Activated gamma-delta T cell treated with anti-CD3 and anti-CD28 coated beads, Interleukin-2, amount 50 U/mL, for 16 hours (primary cell): ENCODE results near the gene EML5.
"Not testable (repeated sequence)": the region's sequence is repeated elsewhere in the genome, so short reads cannot be mapped to it uniquely, and the experiment has no call there.

Experiments used
- DNase-seq: peaks from one replicate; pipeline ENCODE4 v3.0.0-alpha.2; 2020; ENCODE audit warnings: low read depth

The EML5 gene

DNA sequence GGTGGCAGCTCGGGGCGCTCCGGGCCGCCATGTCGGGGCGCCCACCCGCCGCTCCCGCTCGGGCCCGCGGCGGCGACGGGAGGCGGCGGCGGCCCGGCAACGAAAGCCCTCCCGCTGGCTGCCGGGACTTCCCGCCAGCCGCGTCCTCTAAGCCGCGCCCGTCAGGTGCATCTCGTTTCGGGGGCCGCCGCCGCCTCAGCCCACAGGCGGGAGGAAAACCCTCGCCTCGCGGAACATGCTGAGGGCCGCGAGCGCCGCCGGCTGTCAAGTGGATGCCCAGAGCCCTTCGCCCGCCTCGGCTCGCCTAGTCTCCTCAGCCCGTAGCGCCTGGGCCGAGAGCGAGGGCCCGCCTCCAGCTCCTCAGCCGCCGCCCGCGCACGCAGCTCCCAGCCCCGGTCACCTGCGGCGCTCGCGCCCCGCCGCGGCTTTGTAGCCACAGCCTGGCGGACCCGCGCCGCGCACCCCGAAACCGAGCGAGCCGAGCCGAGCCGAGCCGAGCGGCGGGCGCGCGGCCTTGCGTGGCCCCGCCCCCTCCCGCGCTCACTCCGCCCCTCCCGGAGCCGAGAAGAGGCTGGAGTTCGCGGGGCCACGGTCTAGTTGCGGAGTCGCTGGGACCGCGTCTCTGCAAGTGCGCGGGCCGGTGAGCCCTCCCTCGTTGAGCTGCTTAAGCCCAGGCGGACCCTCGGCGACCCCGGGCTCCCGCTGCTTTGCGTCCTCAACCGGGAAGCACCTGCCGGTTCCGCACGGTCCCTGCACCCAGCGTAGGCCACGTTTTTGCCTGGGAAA, at the start of gene EML5:
TSS of gene EML5 (minus strand) at position 481 of the 786 bp plus-strand sequence. CDS start at position 31, 450 bp downstream.
- peak; percentile 60 for DNase-seq

DNA sequence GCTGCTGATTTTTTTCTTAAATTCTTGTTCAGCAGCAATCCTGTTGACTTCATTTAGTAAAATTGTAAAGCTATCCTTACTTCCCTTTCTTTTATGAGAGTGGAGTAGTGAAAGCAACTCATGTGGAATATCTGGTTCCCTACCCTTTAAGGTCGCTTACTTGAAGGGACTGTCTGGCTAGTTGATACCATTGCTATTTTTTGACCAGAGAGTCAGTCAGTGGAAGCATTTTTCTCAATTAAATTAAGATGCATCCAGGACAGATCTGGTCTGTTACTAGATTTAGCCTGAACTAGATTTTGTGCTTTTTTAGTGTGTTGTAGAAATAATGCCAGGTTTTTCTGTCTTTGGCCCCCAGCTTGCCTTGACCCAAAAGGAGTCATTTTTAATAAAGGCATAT, 49.7 kb upstream of the EML5 start:
- DNase-seq = no peak

DNA sequence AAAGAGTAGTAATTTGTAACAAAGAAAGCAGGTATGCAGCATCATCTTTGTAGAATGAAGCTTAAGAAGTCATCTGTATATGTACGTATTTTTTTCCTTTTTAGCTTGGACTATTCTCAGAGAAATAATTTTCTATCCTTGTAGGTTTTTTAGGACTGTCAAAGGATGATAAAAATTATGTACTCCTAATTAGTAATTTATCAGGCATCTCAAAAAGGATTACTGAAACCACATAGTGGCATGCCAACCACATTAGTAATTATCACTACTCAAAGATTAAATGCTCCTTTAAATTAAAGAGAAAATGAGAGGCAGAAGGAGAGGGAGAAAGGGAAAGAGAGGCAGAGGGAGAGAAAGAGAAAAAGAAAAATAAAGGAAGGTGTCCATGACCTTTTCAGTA, 49.0 kb upstream of the EML5 start:
- no peak for DNase-seq

DNA sequence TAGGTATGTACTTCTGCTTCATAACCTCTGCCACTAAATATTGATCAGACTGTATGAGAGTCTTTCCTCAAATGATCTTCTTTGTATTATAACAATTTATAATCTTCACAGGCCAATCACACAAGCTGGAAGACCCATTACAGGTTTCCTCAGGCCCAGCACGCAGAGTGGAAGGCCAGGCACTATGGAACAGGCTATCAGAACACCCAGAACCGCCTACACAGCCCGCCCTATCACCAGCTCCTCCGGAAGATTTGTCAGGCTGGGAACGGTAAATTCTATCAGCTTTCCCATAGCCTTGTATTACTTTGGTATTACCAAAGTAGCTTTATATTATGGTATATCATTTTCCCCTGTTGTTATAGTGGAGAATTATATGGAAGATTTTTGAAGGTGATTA, 48.2 kb upstream of the EML5 start:
- DNase-seq = no peak

DNA sequence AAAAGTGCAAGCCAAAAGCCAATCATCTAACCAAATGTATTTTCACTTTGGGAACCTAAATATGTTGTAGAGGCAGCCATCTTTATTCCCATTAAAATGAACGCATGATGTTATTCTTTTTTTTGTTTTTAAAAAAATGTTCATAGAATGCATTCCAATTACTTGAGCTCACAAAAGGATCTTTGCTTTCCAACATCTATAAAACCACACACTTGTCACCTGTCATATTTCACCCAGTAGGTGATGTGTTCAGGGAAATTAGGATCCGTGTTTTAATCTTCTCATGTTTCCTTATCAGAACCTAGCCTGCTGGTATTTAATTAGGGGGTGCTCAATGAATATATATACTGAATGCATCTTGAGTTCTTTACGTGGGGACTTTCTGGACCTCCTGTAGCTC, 45.3 kb upstream of the EML5 start:
- no peak for DNase-seq

DNA sequence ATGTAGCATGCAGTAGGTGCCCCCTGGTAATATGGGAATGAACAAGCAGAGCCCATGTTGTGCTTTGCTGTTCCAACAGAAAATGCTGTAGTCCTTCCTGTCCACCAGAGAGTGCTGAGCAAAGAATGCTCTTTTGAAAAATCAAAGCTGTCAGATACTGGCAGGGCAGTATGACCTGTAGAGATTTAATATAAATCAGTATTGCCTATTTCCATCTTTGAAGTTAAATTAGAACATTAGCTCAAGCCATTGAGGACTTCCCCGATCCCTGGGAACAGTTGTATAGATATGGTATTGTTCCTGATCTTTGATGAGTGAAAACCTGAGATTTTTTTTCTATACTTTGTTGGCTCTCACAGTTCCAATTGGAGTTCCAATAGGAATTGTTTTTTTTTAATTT, 44.7 kb upstream of the EML5 start:
- DNase-seq = no peak

DNA sequence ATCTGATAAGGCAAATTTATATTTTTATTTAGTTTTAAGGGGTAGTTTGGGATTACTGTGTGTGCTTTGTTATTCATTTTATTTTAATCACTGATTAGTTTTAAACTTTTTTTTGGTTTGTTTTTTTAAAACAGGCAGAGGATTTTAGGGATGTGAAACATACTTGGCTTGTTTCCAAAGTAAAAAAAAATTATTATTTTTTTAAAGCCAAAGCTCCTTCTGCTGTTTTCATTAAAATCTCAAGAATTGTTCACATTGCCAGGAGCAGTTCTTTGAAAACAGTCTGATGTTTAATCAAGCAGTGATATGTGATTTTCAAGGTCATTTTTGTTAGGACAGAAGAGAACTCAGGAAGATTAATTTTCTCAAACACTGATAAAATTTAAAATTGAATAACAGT, 42.9 kb upstream of the EML5 start:
- no peak for DNase-seq

DNA sequence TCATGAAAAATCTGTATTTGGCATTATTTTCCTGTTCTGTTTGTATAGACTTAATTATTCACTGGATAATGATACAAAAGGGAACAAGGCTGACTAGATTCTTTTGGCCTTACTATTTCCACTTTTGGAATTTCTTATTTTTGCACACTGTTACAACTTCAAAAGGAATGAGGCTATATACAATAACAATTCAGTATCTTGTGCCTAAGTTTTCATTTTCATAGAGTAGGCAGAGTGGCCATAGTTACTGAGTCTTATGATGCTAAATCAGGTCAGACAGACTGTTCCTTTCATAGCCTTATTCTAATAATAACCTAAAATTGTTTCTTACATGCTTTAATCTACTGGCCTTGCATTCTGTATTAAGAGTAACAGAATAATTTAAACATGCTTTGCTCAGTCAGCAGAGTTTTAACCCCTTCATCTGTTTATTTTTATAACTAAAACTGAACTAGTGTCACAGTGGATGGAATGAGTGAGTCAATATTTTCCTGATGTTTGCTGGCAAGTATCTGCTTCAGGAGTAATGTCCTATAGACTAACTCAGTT, 42.2 kb upstream of the EML5 start:
- DNase-seq = no peak

DNA sequence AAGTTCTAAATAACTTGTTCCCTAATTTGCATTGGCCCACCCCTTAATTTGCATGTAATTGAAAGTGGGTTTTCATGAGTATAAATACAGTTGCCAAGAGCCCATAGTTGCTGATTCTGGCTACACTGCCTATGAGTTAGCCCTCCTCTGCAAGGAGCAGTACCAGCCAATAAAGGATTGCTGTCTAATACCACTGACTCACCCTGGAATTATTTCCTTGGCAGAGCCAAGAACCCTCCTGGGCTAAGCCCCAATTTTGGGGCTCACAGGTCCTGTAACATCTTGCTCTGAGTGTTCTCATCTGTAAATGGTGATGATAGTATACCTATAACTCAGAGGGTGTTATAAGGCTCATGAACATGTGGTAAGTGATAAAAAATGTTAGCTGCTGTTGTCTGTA, 38.5 kb upstream of the EML5 start:
- no peak for DNase-seq

DNA sequence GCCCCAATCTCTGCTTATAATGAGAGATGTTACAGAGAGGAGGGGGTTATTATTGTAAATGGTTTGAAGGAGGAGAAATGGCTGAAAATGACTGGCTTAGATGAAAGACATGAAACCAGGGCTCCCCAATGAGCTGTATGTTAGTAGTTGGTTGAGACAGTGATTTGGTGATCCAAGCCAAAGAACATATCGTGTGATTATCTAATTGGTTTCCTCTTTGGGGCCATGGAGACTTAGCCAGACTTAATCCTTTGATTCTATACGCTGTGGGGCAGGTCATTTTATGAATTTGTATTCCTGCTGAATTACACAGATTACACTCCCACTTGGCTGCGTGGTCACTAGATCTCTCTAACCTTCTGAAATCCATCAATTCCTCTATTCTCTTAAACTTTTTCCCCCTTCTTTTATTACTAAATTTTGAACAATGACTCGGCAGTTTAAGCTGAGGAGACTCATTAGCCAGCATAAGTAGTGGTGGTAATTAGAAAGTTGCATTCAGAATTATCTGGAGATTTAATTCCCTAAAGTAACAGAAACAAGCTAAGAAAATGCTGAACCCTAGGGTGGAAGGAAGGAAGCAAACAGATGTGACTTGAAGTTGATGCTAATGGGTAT, 37.0 kb upstream of the EML5 start:
- no peak for DNase-seq

DNA sequence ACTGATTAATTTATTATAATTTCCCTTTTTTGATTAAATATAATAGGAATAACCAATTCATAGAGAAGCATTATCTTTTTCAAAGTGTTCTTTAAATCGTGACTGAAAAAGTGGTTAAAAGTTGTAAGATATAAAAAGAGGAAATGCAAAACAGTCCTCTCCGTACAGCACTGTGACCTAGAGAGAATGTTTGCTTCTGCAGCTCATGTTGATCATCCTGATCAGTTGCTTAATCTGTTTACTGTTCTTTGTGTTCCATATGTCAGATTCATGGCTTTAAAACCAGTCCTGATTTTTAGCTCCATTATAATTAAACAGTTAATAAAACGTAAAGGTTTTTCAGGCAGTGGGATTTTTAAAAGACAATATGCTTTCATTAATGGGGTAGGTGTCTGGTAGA, 36.4 kb upstream of the EML5 start:
- DNase-seq = no peak

DNA sequence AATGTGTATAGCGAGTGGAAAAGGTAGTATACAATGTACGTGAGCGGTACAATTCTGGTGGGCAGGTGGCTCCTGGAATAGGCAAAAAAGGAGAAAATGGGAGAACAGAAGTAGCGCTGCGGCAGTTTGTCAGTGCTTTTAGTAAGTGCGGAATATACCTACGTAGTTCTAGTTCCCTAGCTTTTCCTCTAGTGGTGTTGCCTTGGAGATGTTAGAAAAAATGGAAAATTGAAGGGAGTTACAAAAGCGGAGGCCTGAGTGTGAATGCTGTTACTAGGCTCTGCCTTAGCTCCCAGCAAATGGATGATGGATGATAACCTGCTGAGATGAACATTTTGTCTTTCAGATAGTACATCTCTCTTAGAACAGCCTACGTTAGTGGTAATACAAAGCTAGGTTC, 32.8 kb upstream of the EML5 start:
- DNase-seq = no peak

DNA sequence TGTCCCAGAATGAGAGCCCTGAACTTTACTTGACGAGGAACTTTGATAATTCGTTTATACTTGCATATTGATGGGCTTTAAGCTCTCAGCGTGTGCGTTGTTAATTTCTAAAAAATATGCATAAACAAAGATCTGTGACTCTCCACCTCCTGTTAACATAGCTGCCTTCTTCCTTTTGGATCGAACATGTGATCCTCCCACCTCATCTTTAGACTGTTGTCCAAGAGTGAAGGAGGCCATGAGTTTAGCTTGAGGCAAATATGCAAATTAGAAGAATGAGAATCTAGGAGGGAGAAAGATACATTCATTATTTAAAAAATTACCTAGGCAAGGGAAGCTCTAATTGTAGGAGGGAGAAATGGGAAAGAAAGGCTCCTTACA, 32.3 kb upstream of the EML5 start:
- DNase-seq = no peak

DNA sequence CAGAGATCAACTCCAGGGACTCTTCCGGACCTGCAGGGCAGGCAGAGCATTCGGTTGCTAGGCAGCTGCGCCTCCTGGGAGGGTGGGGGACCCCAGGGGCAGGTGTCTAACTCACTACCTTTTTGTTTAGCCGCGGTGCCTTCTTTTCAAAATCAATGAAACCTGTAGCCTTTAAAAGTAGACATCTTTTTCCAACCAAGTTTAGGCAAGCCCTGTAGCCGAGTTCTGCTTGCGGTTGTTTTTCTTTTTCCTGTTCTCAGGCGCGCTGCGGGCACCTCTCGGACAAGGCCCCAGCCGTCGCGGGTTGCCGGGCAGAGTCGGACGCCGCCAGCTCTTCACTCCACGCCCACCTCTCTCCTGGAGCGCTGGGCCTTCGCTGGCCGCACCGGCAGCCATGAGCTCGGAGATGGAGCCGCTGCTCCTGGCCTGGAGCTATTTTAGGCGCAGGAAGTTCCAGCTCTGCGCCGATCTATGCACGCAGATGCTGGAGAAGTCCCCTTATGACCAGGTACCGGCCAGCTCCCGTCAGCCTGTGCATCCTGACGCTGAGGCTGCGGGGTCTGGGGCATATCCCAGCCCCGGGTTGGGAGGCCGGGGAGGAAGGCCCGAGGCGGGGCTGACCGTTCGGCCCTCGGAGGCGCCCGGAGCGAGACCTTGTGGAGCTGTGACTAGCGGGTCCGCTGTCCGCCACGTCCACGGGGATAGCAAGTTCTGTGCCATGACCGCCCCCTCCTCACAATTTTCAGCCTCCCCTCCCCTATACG, 31.7 kb upstream of the EML5 start, which contains the start of gene TTC8:
TSS of gene TTC8 (plus strand) at position 338 of the 764 bp plus-strand sequence. CDS start at position 395, 57 bp downstream.
- peak; percentile 73 for DNase-seq

DNA sequence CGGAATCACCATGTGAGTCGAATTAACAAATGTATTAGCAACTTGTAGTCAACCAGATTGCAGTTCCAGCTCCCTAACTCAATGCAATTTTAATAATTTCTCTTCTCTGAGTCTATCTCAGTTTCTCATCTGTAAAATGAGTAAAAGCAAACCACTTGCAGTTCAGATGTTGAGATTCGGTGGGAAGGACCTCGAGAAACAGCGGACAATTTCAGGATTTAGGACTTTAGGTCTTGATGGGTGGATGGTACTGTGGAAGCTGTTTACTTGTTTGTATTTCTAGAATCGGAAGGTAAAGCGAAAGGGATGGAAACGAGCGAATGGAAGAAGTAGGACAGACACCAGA, 31.2 kb upstream of the EML5 start:
- no peak for DNase-seq

DNA sequence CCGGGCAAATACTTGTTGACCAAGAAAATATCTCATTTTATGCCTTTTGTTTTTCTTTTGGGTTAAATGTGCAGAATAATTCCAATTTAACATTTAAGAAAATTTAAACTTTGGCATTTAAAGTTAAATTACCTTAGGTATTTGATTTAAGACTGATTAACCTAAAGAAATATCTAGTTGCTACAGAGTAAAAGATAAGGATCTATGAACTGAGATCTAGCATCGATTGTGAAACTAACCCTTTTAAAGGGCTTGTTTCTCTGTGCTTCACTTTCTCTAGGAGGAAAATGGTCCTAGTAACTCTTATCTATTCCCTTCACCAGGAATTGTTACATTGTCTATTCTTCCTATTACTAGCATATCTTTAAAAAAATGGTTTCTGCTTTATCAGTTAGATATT, 29.1 kb upstream of the EML5 start:
- DNase-seq = no peak

DNA sequence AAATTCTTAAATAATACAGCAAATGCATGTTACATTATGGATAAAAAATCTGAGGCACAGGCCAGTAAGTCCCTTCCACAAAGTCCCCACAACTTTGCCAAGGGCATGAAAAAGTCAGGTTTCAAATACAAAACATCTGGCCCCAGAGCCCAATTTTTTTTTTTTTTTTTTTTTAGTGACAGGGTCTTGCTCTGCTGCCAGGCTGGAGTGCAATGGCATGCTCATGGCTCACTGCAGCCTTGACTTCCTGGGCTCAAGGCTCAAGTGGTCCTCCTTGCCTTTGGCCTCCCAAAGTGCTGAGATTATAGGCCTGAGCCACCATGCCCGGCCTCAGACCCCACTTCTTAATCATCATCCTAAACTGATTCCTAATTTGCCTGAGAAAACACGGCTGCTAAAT, 28.6 kb upstream of the EML5 start:
- DNase-seq = no peak

DNA sequence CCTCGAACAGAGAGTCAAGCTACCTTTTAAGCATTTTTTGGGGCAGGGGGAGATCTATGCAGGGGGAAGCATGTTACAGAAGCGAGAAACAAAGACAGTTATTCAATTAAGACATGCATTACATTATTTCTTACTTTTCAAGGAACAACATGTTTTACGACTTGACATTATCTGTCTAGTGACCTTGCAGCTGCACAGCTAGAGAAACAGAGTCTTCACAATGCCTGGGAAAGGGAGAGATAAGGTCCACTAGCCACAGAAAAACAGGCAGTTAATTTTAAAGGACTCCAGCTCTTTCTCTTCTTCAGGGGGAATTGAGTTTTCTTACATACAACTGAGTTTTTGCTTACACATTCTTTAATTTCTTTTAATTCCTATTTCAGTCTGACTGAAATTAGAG, 26.9 kb upstream of the EML5 start:
- DNase-seq = not testable (repeated sequence)

DNA sequence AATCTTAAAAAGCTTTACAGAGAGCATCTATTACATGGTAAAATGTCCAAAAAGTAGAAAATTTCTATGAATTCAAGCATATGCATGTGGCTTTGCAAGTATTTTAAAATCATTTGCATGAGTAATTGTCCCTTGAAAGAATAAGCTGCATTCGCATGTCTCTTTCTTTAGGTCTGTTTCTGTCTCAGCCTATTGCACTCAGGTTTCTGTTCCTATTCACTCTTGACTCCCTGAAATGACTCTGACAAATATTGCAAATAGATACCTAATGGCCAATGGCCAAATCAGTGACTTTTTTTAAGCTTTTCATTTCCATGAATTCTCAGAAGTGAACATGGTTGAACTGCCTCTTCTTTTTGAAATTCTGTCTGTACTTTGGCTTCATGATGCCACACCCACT, 25.3 kb upstream of the EML5 start:
- no peak for DNase-seq

DNA sequence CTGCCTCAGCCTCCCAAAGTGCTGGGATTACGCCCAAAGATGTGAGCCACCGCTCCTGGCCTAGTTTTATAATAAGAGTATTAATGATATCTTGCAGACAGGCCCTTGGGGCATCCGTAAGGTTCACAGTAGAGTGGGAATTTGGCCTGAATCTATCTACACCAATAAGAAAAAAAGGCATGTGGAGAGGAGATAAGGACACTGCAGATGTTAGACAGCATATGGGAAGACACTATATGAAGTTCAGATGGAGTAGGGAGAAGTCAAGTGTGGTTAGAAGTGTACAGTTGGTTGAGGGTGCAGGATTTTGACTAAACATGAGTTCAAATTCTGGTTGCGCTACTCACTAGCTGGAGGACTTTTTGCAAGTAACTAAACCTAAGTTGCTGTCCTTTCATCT, 23.2 kb upstream of the EML5 start:
- no peak for DNase-seq

DNA sequence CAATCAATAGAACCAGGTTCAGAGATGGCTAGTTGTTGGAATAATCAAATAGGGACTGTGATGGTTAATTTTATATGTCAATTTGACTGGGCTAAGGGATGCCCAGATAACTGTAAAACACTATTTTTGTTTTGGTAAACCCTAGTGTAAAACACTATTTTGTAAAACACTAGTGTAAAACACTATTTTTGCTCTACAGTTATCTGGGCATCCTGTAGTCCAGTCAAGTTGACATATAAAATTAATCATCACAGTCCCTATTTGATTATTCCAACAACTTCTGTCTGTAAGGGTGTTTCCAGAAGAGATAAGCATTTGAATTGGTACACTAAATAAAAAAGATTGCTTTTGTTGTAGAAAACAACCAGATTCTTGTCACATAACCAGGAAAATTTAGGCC, 15.6 kb upstream of the EML5 start:
- DNase-seq = no peak

DNA sequence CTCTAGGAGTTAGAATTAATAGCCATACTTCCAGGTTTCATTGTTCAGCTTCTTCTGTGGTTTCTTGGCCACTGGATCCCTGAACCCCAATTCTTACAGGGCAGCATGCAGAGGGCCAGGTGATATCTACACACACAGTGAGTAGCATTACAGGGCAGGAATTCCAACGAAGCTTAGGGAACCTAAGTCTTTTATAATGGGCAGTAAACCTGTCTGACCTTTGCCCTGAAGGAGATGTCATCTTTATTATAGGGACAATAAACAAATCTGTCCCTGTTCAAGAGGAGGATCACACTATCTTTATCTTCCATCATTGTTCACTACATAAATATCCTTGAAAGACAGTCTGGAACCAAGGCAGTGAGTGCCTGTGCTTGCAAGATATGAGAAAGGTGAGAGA, 11.7 kb upstream of the EML5 start:
- DNase-seq = no peak

DNA sequence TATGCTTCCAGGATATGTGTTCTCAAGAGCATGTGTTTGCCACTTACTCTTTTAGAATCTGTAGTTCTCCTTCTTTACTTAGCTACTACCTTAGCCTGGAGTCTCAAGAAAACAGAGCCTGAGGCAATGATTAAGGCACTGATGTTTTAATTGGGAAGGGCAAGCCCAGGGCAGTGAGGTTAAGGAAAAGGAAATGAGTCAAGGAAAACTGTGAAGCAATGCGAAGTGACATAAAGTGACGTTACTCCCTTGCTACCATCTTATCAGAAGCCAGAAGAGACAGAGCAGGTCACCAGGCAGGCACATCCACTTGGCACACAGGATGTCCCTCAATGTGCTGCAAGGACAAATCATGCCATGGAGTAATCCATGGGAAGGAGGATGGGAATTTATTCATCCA, 11.3 kb upstream of the EML5 start:
- no peak for DNase-seq
